ENCODE data around the gene COL27A1.

The COL27A1 gene

GRCh38 chr9:114285166-114285867 lies 130.0 kb downstream of the COL27A1 start:
- H3K79me2 ChIP-seq: no peaks in the 10 kb centered on the region
- no peaks in the 10 kb centered on the region for H3K36me3 ChIP-seq (ENCODE audit: control insufficient read depth, insufficient read depth, low read length)
- no peaks in the 10 kb centered on the region for H3K4me1 ChIP-seq
- no peaks in the 10 kb centered on the region for H3K9me3 ChIP-seq (ENCODE audit: control insufficient read depth, low read length)
- H3K4me2 ChIP-seq (ENCODE audit: low read length): no peak overlapping the region
- no peak overlapping the region for H3K9ac ChIP-seq
- no peak overlapping the region for H3K4me3 ChIP-seq (ENCODE audit: low read depth, low read length)
- H3K27me3 ChIP-seq (ENCODE audit: control insufficient read depth, insufficient read depth, low read length): no peaks in the 10 kb centered on the region
- H2AFZ ChIP-seq: no peak overlapping the region
- no peak overlapping the region for H3K27ac ChIP-seq
- no peak for TF ChIP-seq CTCF (IDR thresholded peaks at IDR 0.05)

- no peak overlapping the region for H3K9ac ChIP-seq
- H3K9me3 ChIP-seq (ENCODE audit: control insufficient read depth, low read length): no peaks in the 10 kb centered on the region
- no peaks in the 10 kb centered on the region for H3K36me3 ChIP-seq (ENCODE audit: control insufficient read depth, insufficient read depth, low read length)
- no peak for TF ChIP-seq CTCF (IDR thresholded peaks at IDR 0.05)
- no peaks in the 10 kb centered on the region for H3K4me1 ChIP-seq
- no peak overlapping the region for H3K27ac ChIP-seq
- no peak overlapping the region for H2AFZ ChIP-seq
- H3K4me3 ChIP-seq (ENCODE audit: low read depth, low read length): no peak overlapping the region
- no peaks in the 10 kb centered on the region for H3K27me3 ChIP-seq (ENCODE audit: control insufficient read depth, insufficient read depth, low read length)
- no peaks in the 10 kb centered on the region for H3K79me2 ChIP-seq
- H3K4me2 ChIP-seq (ENCODE audit: low read length): no peak overlapping the region
These were observed 130.9 kb downstream of the COL27A1 start for GRCh38 chr9:114286146-114286679.

GRCh38 chr9:114287001-114287762 lies 131.8 kb downstream of the COL27A1 start:
- Histone ChIP-seq H3K9me3 (ENCODE audit: control insufficient read depth, low read length) (no peaks in the 10 kb centered on the region), H2AFZ (no peak overlapping the region), H3K27ac (no peak overlapping the region)

GRCh38 chr9:114287763-114288192 lies 132.4 kb downstream of the COL27A1 start:
- no peaks in the 10 kb centered on the region for H3K27me3 ChIP-seq (ENCODE audit: control insufficient read depth, insufficient read depth, low read length)
- no peak overlapping the region for H3K27ac ChIP-seq
- no peak for TF ChIP-seq CTCF (IDR thresholded peaks at IDR 0.05)
- no peak overlapping the region for H3K9ac ChIP-seq
- H3K4me1 ChIP-seq: no peaks in the 10 kb centered on the region
- H3K79me2 ChIP-seq: no peaks in the 10 kb centered on the region
- no peak overlapping the region for H3K4me3 ChIP-seq (ENCODE audit: low read depth, low read length)
- no peaks in the 10 kb centered on the region for H3K36me3 ChIP-seq (ENCODE audit: control insufficient read depth, insufficient read depth, low read length)
- H3K4me2 ChIP-seq (ENCODE audit: low read length): no peak overlapping the region
- no peaks in the 10 kb centered on the region for H3K9me3 ChIP-seq (ENCODE audit: control insufficient read depth, low read length)
- no peak overlapping the region for H2AFZ ChIP-seq

More at GRCh38 chr9:114287001-114287762, 131.8 kb downstream of the COL27A1 start:
- TF ChIP-seq CTCF (IDR thresholded peaks at IDR 0.05): no peak
- H3K4me3 ChIP-seq (ENCODE audit: low read depth, low read length): no peak overlapping the region
- no peaks in the 10 kb centered on the region for H3K79me2 ChIP-seq
- H3K4me2 ChIP-seq (ENCODE audit: low read length): no peak overlapping the region
- H3K36me3 ChIP-seq (ENCODE audit: control insufficient read depth, insufficient read depth, low read length): no peaks in the 10 kb centered on the region
- H3K9ac ChIP-seq: no peak overlapping the region
- H3K27me3 ChIP-seq (ENCODE audit: control insufficient read depth, insufficient read depth, low read length): no peaks in the 10 kb centered on the region
- no peaks in the 10 kb centered on the region for H3K4me1 ChIP-seq

All from parathyroid adenoma (tissue), 2 donors.